Breast epithelium (tissue), 4 donors: ENCODE data around the gene LTF. TPM values are rescaled to one million over a fixed set of nuclear protein-coding genes. Genes with fewer than 3 reads are reported as not detected.

Experiments
- DNase-seq, 2 donors: peaks; one replicate each; pipeline ENCODE4 v3.0.0-alpha.2; 2019; ENCODE audit warnings: low spot score in 2 of 2
- H3K27ac ChIP-seq, 2 donors: fragments of 200-600 bp; sonication (generic) in 1 of 2; one replicate each; pipeline ENCODE4 v1.5.1; 2016 to 2019; ENCODE audit warnings: mild to moderate bottlenecking in 1 of 2
- H3K27me3 ChIP-seq, 2 donors: fragments of 200-600 bp; sonication (generic) in 1 of 2; one replicate each; pipeline versions ENCODE4 v1.5.1 to v1.6.0; 2017 to 2019; ENCODE audit warnings: control low read depth in 1 of 2, mild to moderate bottlenecking in 1 of 2
- H3K36me3 ChIP-seq: fragments of 200-600 bp; one replicate; pipeline ENCODE4 v1.5.1; 2019
- H3K4me1 ChIP-seq, 2 donors: fragments of 200-600 bp; sonication (generic); one replicate each; pipeline ENCODE4 v1.5.1; 2016 to 2019; ENCODE audit warnings: control low read depth in 1 of 2
- H3K4me3 ChIP-seq, 3 donors: fragments of 200-600 bp; sonication (generic); 1 replicate in 2 of 3; 2 replicates in 1 of 3; pipeline ENCODE4 v1.5.1; 2016 to 2019; ENCODE audit warnings: mild to moderate bottlenecking in 3 of 3, moderate library complexity in 2 of 3
- H3K9me3 ChIP-seq, 2 donors: fragments of 200-600 bp; sonication (generic) in 1 of 2; one replicate each; pipeline ENCODE4 v1.5.1; 2016 to 2019; ENCODE audit warnings: control low read depth in 1 of 2
- CTCF ChIP-seq, 3 donors: fragments of 450-650 bp; IDR thresholded peaks; one replicate each; pipeline ENCODE4 v1.5.1; 2016 to 2017; ENCODE audit warnings: antibody characterized with exemption in 3 of 3, mild to moderate bottlenecking in 3 of 3, moderate library complexity in 3 of 3
- POLR2A ChIP-seq: fragments of 450-650 bp; IDR thresholded peaks from one replicate; pipeline ENCODE4 v1.6.1; 2016; ENCODE audit warnings: antibody characterized with exemption, mild to moderate bottlenecking, moderate library complexity
- POLR2AphosphoS5 ChIP-seq, 3 donors: sonication (generic); formaldehyde crosslinking; IDR thresholded peaks; one replicate each; pipeline ENCODE4 v1.6.1; 2017; ENCODE audit warnings: antibody characterized with exemption in 3 of 3
- intact Hi-C: fragments of 100-400 bp; cut with DNase I; formaldehyde crosslinking; loops from one replicate; pipeline ENCODE4 v1.15.1; 2023; ENCODE audit warnings: low total_unique reads
- total RNA-seq, 3 donors: library from RNA; depleted of rRNA; stranded (reverse); fragments of >200 nt; gene quantifications; one replicate each; pipeline ENCODE4 v1.1.0, GENCODE V29; 2016

LTF gene
- 100 to 1,000 TPM in 2 of 3 donors, 10 to 100 TPM in 1; 78.7 to 282 (median 190) TPM for total RNA-seq

GRCh38 chr3:46464326-46465195 is at the start of gene LTF:
Gene LTF, minus strand, starts transcription at chr3:46464905. Its CDS starts 38 bp downstream, at chr3:46464867.
- Histone ChIP-seq H3K27me3 (peaks cover 0 to 9% of the 10 kb centered on the region in 2 donors), H3K4me1 (no peaks in the 10 kb centered on the region), H3K4me3 (peak within 1 kb of the TSS in 2 of 3 donors; percentile 39 to 51), H3K9me3 (no peaks in the 10 kb centered on the region), H3K27ac (peak within 1 kb of the TSS; percentile 21 to 48), H3K36me3 (no peaks in the 10 kb centered on the region)
- DNase-seq, result no peak
- intact Hi-C loops, result no loop called here
- no peak for TF ChIP-seq CTCF (IDR thresholded peaks at IDR 0.05)

GRCh38 chr3:46512191-46512749 is 47.6 kb upstream of the LTF start:
- Histone ChIP-seq H3K4me3 (no peak overlapping the region), H3K9me3 (no peaks in the 10 kb centered on the region), H3K27ac (no peak overlapping the region), H3K4me1 (no peaks in the 10 kb centered on the region), H3K36me3 (no peaks in the 10 kb centered on the region), H3K27me3 (no peaks in the 10 kb centered on the region)
- intact Hi-C loops, result no loop called here
- TF ChIP-seq CTCF (IDR thresholded peaks at IDR 0.05) (no peak), POLR2AphosphoS5 (IDR thresholded peaks at IDR 0.05) (no peak), POLR2A (no peak)
- DNase-seq, result no peak

- TF ChIP-seq CTCF (IDR thresholded peaks at IDR 0.05) (no peak), POLR2AphosphoS5 (IDR thresholded peaks at IDR 0.05) (no peak), POLR2A (no peak)
- intact Hi-C loops, result loop anchor here (10.0 kb wide), 1 partner anchor 125 kb away; no protein-coding TSS in a partner anchor
- Histone ChIP-seq H3K9me3 (no peaks in the 10 kb centered on the region), H3K36me3 (no peaks in the 10 kb centered on the region), H3K27ac (no peak overlapping the region), H3K27me3 (no peaks in the 10 kb centered on the region), H3K4me3 (no peak overlapping the region), H3K4me1 (no peaks in the 10 kb centered on the region)
- DNase-seq, result no peak
Observed at GRCh38 chr3:46509661-46510187, 45.0 kb upstream of the LTF start.

- no peaks in the 10 kb centered on the region for H3K4me1 ChIP-seq
- no peak overlapping the region for H3K4me3 ChIP-seq
- intact Hi-C loops, result loop anchor here (10.0 kb wide), 1 partner anchor 126 kb away; no protein-coding TSS in a partner anchor
- no peaks in the 10 kb centered on the region for H3K36me3 ChIP-seq
- H3K27ac ChIP-seq, result no peak overlapping the region
- no peaks in the 10 kb centered on the region for H3K9me3 ChIP-seq
- no peaks in the 10 kb centered on the region for H3K27me3 ChIP-seq
- DNase-seq, result no peak
- TF ChIP-seq CTCF (IDR thresholded peaks at IDR 0.05) (no peak), POLR2AphosphoS5 (IDR thresholded peaks at IDR 0.05) (no peak), POLR2A (no peak)
Observed at GRCh38 chr3:46508850-46509591, 44.3 kb upstream of the LTF start.
